Measurements from ENCODE around the gene SDK1. TPM values are rescaled to one million over a fixed set of nuclear protein-coding genes. Genes with fewer than 3 reads are reported as not detected.

Gene SDK1
- total RNA-seq, 1 donor from 2014 or later = 4.3 TPM

DNA sequence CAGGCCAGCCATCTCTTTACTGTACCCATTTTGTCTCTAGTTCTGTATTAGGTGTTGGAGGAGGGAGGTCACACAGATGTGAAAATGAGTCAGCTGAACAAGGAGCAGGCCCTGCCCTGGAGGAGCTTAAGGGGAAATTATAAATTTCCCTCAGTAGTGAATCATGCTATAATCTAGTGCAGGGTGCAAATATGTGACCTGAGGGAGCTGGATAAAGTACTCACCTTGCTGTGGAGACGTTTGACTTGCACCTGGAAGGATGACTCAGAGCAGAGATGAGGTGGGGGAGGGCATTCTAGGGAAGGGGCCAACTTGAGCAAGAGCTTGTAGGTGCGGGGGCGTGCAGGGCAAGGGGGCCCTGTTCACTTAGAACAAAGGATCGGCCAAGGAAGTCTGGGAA, 610.6 kb downstream of the SDK1 start:
- no peaks in the 10 kb centered on the region for H3K9me3 Mint-ChIP-seq (ENCODE audit: unreplicated experiment)
- no peak overlapping the region for H3K27ac Mint-ChIP-seq (ENCODE audit: unreplicated experiment)
- no peak for TF ChIP-seq CTCF (IDR thresholded peaks at IDR 0.05; ENCODE audit: unreplicated experiment)
- peaks cover 5% of the 10 kb centered on the region for H3K4me1 Mint-ChIP-seq (ENCODE audit: unreplicated experiment)
- no peaks in the 10 kb centered on the region for H3K36me3 Mint-ChIP-seq (ENCODE audit: low read depth, unreplicated experiment)
- peaks cover 3% of the 10 kb centered on the region for H3K27me3 Mint-ChIP-seq (ENCODE audit: unreplicated experiment)
- no peak overlapping the region for H3K4me3 Mint-ChIP-seq (ENCODE audit: unreplicated experiment)
- DNase-seq (ENCODE audit: low spot score) = no peak

GRCh38 chr7:3912291-3912690, 611.2 kb downstream of the SDK1 start:
- no peak for TF ChIP-seq CTCF (IDR thresholded peaks at IDR 0.05; ENCODE audit: unreplicated experiment)
- H3K9me3 Mint-ChIP-seq (ENCODE audit: unreplicated experiment) = no peaks in the 10 kb centered on the region
- peaks cover 3% of the 10 kb centered on the region for H3K27me3 Mint-ChIP-seq (ENCODE audit: unreplicated experiment)
- peaks cover 5% of the 10 kb centered on the region for H3K4me1 Mint-ChIP-seq (ENCODE audit: unreplicated experiment)
- no peak for DNase-seq (ENCODE audit: low spot score)
- no peak overlapping the region for H3K4me3 Mint-ChIP-seq (ENCODE audit: unreplicated experiment)
- H3K27ac Mint-ChIP-seq (ENCODE audit: unreplicated experiment) = no peak overlapping the region
- no peaks in the 10 kb centered on the region for H3K36me3 Mint-ChIP-seq (ENCODE audit: low read depth, unreplicated experiment)

DNA sequence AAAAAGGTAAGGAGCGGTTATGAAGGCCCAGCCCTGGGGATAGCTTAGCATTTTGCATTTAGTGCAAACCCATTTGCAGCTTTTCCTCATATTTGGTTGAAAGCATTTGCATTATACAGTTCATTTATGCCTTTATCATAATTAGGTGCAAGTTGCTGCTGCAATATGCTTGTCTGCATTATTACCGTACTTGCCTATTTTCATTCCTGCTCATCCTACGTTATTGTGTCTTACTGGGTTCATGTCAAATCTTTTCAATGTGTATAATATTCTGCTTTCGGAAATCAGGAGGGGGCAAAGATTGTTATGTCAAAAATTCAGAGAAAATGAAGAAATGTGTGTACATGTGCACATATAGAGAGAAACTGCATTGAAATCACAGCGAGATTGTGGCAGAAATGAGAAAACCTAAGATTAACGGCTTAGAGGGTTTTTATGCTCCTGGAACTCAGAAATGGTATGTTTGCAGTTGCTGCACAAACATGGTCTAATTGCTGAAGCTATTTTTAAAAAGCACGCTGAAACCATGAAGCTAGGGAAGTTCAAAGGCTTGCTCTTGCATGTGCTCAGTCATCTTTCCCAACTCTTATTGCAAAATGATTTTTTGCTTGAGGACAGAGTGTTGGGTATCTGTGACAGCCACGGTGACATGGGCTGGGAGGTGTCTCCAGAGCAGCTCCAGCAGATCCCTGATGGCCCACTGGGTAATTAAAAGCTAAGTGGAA, 613.2 kb downstream of the SDK1 start:
- Mint-ChIP-seq H3K9me3 (ENCODE audit: unreplicated experiment) (no peaks in the 10 kb centered on the region), H3K27ac (ENCODE audit: unreplicated experiment) (no peak overlapping the region), H3K36me3 (ENCODE audit: low read depth, unreplicated experiment) (no peaks in the 10 kb centered on the region), H3K4me3 (ENCODE audit: unreplicated experiment) (no peak overlapping the region), H3K27me3 (ENCODE audit: unreplicated experiment) (peaks cover 3% of the 10 kb centered on the region), H3K4me1 (ENCODE audit: unreplicated experiment) (peaks cover 5% of the 10 kb centered on the region)
- DNase-seq (ENCODE audit: low spot score) = no peak
- no peak for TF ChIP-seq CTCF (IDR thresholded peaks at IDR 0.05; ENCODE audit: unreplicated experiment)

DNA sequence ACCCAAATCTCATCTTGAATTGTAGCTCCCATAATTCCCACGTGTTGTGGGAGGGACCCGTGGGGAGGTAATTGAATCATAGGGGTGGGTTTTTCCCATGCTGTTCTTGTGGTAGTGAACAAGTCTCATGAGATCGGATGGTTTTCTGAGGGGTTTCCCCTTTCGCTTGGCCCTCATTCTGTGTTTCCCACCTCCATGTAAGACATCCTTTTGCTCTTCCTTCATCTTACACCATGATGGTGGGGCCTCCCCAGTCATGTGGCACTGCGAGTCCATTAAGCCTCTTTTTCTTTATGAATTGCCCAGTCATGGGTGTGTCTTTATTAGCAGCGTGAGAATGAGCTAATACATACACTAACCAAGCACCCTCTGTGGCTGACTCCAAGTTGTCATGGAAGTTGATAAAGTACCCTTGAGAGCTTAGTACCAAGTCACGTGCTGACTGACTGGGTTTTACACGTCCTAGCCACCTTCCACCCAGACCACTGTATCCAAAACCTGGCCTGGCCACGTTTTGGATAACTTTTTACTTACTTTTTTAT, 614.4 kb downstream of the SDK1 start:
- no peaks in the 10 kb centered on the region for H3K9me3 Mint-ChIP-seq (ENCODE audit: unreplicated experiment)
- TF ChIP-seq CTCF (IDR thresholded peaks at IDR 0.05; ENCODE audit: unreplicated experiment) = no peak
- H3K4me1 Mint-ChIP-seq (ENCODE audit: unreplicated experiment) = peaks cover 5% of the 10 kb centered on the region
- H3K27ac Mint-ChIP-seq (ENCODE audit: unreplicated experiment) = no peak overlapping the region
- H3K27me3 Mint-ChIP-seq (ENCODE audit: unreplicated experiment) = peaks cover 5% of the 10 kb centered on the region
- DNase-seq (ENCODE audit: low spot score) = no peak
- H3K4me3 Mint-ChIP-seq (ENCODE audit: unreplicated experiment) = no peak overlapping the region
- no peaks in the 10 kb centered on the region for H3K36me3 Mint-ChIP-seq (ENCODE audit: low read depth, unreplicated experiment)

DNA sequence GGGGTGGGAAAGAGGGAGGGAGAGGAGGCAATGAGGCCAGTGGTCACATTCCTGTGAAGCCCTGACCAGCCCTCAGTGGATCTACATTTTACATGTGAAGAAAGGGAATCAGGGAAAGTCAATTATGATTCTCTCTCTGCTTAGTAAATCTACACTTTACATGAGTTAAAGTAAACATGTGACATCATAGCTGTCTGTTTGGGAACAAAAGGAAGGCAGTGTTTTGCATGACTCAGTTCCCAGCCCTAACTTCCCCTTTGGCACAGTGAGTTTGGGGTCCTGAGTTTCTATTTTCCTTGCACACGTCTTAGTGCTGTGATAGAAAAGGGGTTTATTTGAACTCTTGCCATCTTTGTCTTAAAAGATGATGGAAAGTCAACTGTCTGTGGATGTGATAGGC, 615.1 kb downstream of the SDK1 start:
- Mint-ChIP-seq H3K36me3 (ENCODE audit: low read depth, unreplicated experiment) (no peaks in the 10 kb centered on the region), H3K27ac (ENCODE audit: unreplicated experiment) (no peak overlapping the region), H3K9me3 (ENCODE audit: unreplicated experiment) (no peaks in the 10 kb centered on the region), H3K4me1 (ENCODE audit: unreplicated experiment) (peaks cover 5% of the 10 kb centered on the region), H3K27me3 (ENCODE audit: unreplicated experiment) (peaks cover 5% of the 10 kb centered on the region), H3K4me3 (ENCODE audit: unreplicated experiment) (no peak overlapping the region)
- no peak for TF ChIP-seq CTCF (IDR thresholded peaks at IDR 0.05; ENCODE audit: unreplicated experiment)
- no peak for DNase-seq (ENCODE audit: low spot score)

All from endothelial cell (in vitro differentiated cells).